Smooth muscle cell (in vitro differentiated cells): ENCODE measurements around the gene MARCHF2. TPM values are rescaled to one million over a fixed set of nuclear protein-coding genes. Genes with fewer than 3 reads are reported as not detected.
A peak's percentile ranks its signal among the peaks of the same experiment; 100 is the strongest.

Experiments
- DNase-seq: peaks from one replicate; lab custom pipeline; 2025; ENCODE audit not compliant: unreplicated experiment; lab: John Stamatoyannopoulos, UW
- H2AFZ ChIP-seq: fragments of 200-600 bp; sonication (generic); 2 replicates; pipeline ENCODE4 v1.6.0; 2016; ENCODE audit warnings: antibody characterized with exemption, low read depth, mild to moderate bottlenecking
- H3F3A ChIP-seq: fragments of 200-600 bp; sonication (generic); 2 replicates; pipeline ENCODE4 v1.6.0; 2017; ENCODE audit warnings: antibody characterized with exemption, low read depth
- H3K27ac ChIP-seq: fragments of 200-600 bp; sonication (generic); 2 replicates; pipeline ENCODE4 v1.5.1; 2016; ENCODE audit warnings: low read depth, mild to moderate bottlenecking
- H3K27me3 ChIP-seq: fragments of 200-600 bp; sonication (generic); 2 replicates; pipeline ENCODE4 v1.6.1; 2016; ENCODE audit warnings: low read depth, mild to moderate bottlenecking
- H3K36me3 ChIP-seq: fragments of 200-600 bp; sonication (generic); 2 replicates; pipeline ENCODE4 v1.5.1; 2016; ENCODE audit warnings: low read depth
- H3K4me1 ChIP-seq: fragments of 200-600 bp; sonication (generic); 2 replicates; pipeline ENCODE4 v1.5.1; 2016; ENCODE audit warnings: low read depth
- H3K4me2 ChIP-seq: fragments of 200-600 bp; sonication (generic); 2 replicates; pipeline ENCODE4 v1.6.0; 2016; ENCODE audit warnings: mild to moderate bottlenecking
- H3K4me3 ChIP-seq: fragments of 200-600 bp; sonication (generic); 2 replicates; pipeline ENCODE4 v1.5.1; 2016; ENCODE audit warnings: mild to moderate bottlenecking
- H3K79me2 ChIP-seq: fragments of 200-600 bp; sonication (generic); 2 replicates; pipeline ENCODE4 v1.6.0; 2016; ENCODE audit warnings: low read depth, mild to moderate bottlenecking
- H3K9ac ChIP-seq: fragments of 200-600 bp; sonication (generic); 2 replicates; pipeline ENCODE4 v1.6.0; 2016; ENCODE audit warnings: low read depth
- H3K9me3 ChIP-seq: fragments of 200-600 bp; sonication (generic); replicated peaks from 2 replicates; pipeline ENCODE4 v1.5.1; 2016; ENCODE audit warnings: low read depth
- H4K20me1 ChIP-seq: fragments of 200-600 bp; sonication (generic); 2 replicates; pipeline ENCODE4 v1.6.0; 2016; ENCODE audit warnings: low read depth
- WGBS: methylation state at CpG from one replicate; pipeline ENCODE4 v1.1.7; 2016; ENCODE audit warnings: low lambda C conversion rate; 5-methylcytosine and 5-hydroxymethylcytosine counted together
- polyA plus RNA-seq: library from polyadenylated mRNA; unstranded; fragments of >200 nt; fragmentation: Nextera tagmentation; extraction: Ambion mirVana; gene quantifications from 2 replicates; pipeline ENCODE4 v1.2.1, GENCODE V29; 2016
- total RNA-seq: library from RNA; depleted of rRNA; stranded (reverse); fragments of >200 nt; gene quantifications from 2 replicates; pipeline ENCODE4 v1.2.3, GENCODE V29; 2014
- TF ChIP-seq, protein P1 (sequence below): fragments of 200-600 bp; sonication (generic); IDR thresholded peaks from 2 replicates; pipeline ENCODE4 v1.5.1; 2017; ENCODE audit warnings: borderline replicate concordance, mild to moderate bottlenecking, antibody characterized with exemption; ENCODE audit not compliant: insufficient read depth, poor library complexity, severe bottlenecking

MARCHF2 gene
- total and polyA plus RNA-seq, 2 experiments from 2014 or later: 22.2 to 24.4 TPM

DNA sequence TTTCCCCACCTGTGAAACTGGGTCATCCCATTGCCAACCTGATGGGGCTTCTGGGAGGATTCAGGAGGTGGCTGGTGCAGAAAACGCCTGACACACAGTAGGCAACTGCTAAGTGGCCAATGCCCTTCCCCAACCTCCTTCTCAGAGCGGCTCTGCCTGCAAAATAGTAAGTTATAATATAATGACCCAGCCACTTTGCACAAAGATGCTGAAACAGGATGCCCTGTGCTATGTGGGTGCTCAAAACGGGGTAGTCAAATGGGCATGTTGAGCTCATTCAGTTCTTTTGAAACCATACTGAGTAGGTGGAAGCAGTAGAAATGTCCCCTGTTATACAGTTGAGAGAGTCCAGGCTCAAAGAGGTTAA is 507 bp downstream of the MARCHF2 start:
- Histone ChIP-seq H3F3A (peaks cover 9% of the 10 kb centered on the region), H3K27me3 (no peaks in the 10 kb centered on the region), H2AFZ (no peak overlapping the region), H3K4me1 (no peaks in the 10 kb centered on the region), H3K4me2 (peak overlapping the region; percentile 94), H3K27ac (no peak overlapping the region), H3K9ac (no peak overlapping the region), H3K36me3 (no peaks in the 10 kb centered on the region), H4K20me1 (no peaks in the 10 kb centered on the region), H3K9me3 (no peaks in the 10 kb centered on the region), H3K79me2 (no peaks in the 10 kb centered on the region), H3K4me3 (peak overlapping the region; percentile 60)
- TF ChIP-seq, protein P1, sequence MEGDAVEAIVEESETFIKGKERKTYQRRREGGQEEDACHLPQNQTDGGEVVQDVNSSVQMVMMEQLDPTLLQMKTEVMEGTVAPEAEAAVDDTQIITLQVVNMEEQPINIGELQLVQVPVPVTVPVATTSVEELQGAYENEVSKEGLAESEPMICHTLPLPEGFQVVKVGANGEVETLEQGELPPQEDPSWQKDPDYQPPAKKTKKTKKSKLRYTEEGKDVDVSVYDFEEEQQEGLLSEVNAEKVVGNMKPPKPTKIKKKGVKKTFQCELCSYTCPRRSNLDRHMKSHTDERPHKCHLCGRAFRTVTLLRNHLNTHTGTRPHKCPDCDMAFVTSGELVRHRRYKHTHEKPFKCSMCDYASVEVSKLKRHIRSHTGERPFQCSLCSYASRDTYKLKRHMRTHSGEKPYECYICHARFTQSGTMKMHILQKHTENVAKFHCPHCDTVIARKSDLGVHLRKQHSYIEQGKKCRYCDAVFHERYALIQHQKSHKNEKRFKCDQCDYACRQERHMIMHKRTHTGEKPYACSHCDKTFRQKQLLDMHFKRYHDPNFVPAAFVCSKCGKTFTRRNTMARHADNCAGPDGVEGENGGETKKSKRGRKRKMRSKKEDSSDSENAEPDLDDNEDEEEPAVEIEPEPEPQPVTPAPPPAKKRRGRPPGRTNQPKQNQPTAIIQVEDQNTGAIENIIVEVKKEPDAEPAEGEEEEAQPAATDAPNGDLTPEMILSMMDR: no peak
- 27% methylated on average over 3 of the region's 3 CpGs for WGBS
- DNase-seq: no peak

DNA sequence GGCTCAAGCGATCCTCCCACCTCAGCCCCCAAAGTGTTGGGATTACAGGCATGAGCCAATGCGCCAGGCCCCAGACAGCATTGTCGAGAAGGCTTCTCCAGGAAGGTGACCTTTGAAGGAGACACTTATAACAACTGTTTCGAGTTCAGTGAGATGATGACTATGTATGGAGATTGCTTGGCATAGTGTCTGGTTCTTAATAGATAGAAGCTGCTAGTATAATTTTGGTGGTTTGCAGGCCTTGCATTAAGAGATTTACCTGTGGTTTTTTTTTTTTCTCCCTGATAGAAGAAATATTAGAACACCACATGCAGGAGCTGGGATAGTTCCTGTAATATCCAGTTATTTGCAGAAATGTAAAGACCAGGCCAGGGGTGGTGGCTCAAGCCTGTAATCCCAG is 3.7 kb downstream of the MARCHF2 start:
- 81% methylated on average over 4 of the region's 4 CpGs for WGBS
- H2AFZ ChIP-seq: no peak overlapping the region
- H3K4me3 ChIP-seq: no peak overlapping the region
- H3K4me1 ChIP-seq: no peaks in the 10 kb centered on the region
- H3K4me2 ChIP-seq: no peak overlapping the region
- H3F3A ChIP-seq: peaks cover 5% of the 10 kb centered on the region
- H4K20me1 ChIP-seq: no peaks in the 10 kb centered on the region
- H3K79me2 ChIP-seq: no peaks in the 10 kb centered on the region
- no peak overlapping the region for H3K9ac ChIP-seq
- no peak for DNase-seq
- no peaks in the 10 kb centered on the region for H3K36me3 ChIP-seq
- H3K27ac ChIP-seq: no peak overlapping the region
- no peaks in the 10 kb centered on the region for H3K27me3 ChIP-seq
- no peaks in the 10 kb centered on the region for H3K9me3 ChIP-seq
- TF ChIP-seq, protein P1: no peak

DNA sequence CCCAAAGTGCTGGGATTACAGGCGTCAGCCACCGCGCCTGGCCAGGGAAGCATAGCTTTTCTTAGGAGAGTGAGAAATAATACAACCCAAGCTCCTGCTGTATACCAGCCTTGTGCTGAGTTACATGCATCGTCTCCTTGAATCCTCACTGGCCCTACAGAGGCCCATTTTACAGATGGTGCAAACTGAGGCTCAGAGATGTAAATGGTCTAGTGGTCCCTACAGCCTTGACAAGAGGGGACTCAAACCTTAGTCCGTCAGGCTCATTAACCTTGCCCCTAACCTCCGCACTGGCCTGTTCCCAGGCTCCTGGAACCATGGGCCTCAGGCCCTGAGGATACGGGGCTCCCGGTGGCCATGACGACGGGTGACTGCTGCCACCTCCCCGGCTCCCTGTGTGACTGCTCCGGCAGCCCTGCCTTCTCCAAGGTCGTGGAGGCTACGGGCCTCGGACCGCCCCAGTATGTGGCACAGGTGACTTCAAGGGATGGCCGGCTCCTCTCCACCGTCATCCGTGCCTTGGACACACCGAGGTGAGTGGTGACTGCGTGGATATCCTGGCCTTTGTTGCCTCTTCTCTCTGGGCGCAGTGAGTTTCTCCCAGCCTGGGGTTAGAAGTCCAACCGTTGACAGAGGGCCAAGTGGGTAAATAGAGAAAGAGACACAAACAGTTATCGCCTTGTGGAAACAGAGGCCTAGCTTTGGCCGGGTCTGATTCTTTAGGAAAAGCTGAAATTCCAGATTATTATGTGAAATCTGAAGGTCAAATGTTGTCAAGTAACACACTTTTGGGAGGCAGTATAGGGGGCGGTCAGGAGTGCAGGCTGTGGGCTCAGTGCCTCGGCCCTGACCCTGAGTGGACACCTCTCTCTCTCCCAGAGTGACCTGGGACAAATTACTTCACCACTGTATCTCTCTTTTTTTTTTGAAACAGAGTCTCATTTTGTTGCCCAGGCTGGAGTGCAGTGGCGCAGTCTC is 8.7 kb downstream of the MARCHF2 start:
- Histone ChIP-seq H3K4me2 (no peak overlapping the region), H3K4me3 (no peak overlapping the region), H3K4me1 (no peaks in the 10 kb centered on the region), H3K36me3 (no peaks in the 10 kb centered on the region), H2AFZ (no peak overlapping the region), H3F3A (peaks cover 24% of the 10 kb centered on the region), H3K9me3 (no peaks in the 10 kb centered on the region), H3K27ac (no peak overlapping the region), H3K27me3 (no peaks in the 10 kb centered on the region), H4K20me1 (no peaks in the 10 kb centered on the region), H3K9ac (no peak overlapping the region), H3K79me2 (no peaks in the 10 kb centered on the region)
- TF ChIP-seq, protein P1: no peak
- 95% methylated on average over 28 of the region's 28 CpGs for WGBS
- DNase-seq: no peak
